Measurements from ENCODE around the gene RRAS. TPM values are rescaled to one million over a fixed set of nuclear protein-coding genes. Genes with fewer than 3 reads are reported as not detected.
A peak's percentile ranks its signal among the peaks of the same experiment; 100 is the strongest.

RRAS gene
- total RNA-seq, 6 donors from 2014 or later, result 81.7 to 160 (median 107) TPM

GRCh38 chr19:49632576-49632975 is 7.4 kb downstream of the RRAS start:
- WGBS, 2 donors, result 88 to 94% methylated on average over 5 of the region's 5 CpGs
- DNase-seq (no peak), ATAC-seq (ENCODE audit: low FRiP score in 2 of 2) (no peak)
- Histone ChIP-seq H3K27ac (peak overlapping the region in 2 of 4 donors; percentile 95 to 100), H3K36me3 (peaks cover 0 to 22% (median 5%) of the 10 kb centered on the region in 4 donors), H3K4me3 (no peak overlapping the region), H3K4me1 (peaks cover 32 to 61% (median 50%) of the 10 kb centered on the region in 4 donors), H3K27me3 (no peaks in the 10 kb centered on the region), H3K9me3 (no peaks in the 10 kb centered on the region)
- no peak for TF ChIP-seq CTCF (IDR thresholded peaks at IDR 0.05)
- no peak for TF ChIP-seq POLR2A (IDR thresholded peaks at IDR 0.05)

- ATAC-seq (ENCODE audit: low FRiP score in 2 of 2), result no peak
- Histone ChIP-seq H3K4me3 (no peak overlapping the region), H3K27ac (peak overlapping the region; percentile 22 to 95 (median 38)), H3K36me3 (peaks cover 0 to 29% (median 8%) of the 10 kb centered on the region in 4 donors), H3K27me3 (no peaks in the 10 kb centered on the region), H3K4me1 (peaks cover 25 to 52% (median 45%) of the 10 kb centered on the region in 4 donors), H3K9me3 (no peaks in the 10 kb centered on the region)
- 87 to 91% methylated on average over 17 to 19 of the region's 19 CpGs for WGBS, 2 donors
- DNase-seq, result no peak
- TF ChIP-seq POLR2A (IDR thresholded peaks at IDR 0.05) (no peak), CTCF (IDR thresholded peaks at IDR 0.05) (no peak)
These were observed 8.2 kb downstream of the RRAS start for GRCh38 chr19:49631610-49632192.

GRCh38 chr19:49631014-49631588 is 8.8 kb downstream of the RRAS start:
- H3K9me3 ChIP-seq, result no peaks in the 10 kb centered on the region
- no peak overlapping the region for H3K4me3 ChIP-seq
- ATAC-seq (ENCODE audit: low FRiP score in 2 of 2) (no peak), DNase-seq (no peak)
- peaks cover 19 to 46% (median 39%) of the 10 kb centered on the region in 4 donors for H3K4me1 ChIP-seq
- peak overlapping the region in 3 of 4 donors; percentile 22 to 95 (median 42) for H3K27ac ChIP-seq
- peaks cover 0 to 29% (median 13%) of the 10 kb centered on the region in 4 donors for H3K36me3 ChIP-seq
- WGBS, 2 donors, result 37 to 46% methylated on average over 7 to 9 of the region's 9 CpGs
- H3K27me3 ChIP-seq, result no peaks in the 10 kb centered on the region
- no peak for TF ChIP-seq POLR2A (IDR thresholded peaks at IDR 0.05)
- peak in 2 of 6 experiments; percentile 9 to 20 for TF ChIP-seq CTCF (IDR thresholded peaks at IDR 0.05)
- TF ChIP-seq POLR2AphosphoS5 (IDR thresholded peaks at IDR 0.05), result peak in 1 of 2 donors; percentile 22
- no peak for TF ChIP-seq EP300 (IDR thresholded peaks at IDR 0.05)

DNA sequence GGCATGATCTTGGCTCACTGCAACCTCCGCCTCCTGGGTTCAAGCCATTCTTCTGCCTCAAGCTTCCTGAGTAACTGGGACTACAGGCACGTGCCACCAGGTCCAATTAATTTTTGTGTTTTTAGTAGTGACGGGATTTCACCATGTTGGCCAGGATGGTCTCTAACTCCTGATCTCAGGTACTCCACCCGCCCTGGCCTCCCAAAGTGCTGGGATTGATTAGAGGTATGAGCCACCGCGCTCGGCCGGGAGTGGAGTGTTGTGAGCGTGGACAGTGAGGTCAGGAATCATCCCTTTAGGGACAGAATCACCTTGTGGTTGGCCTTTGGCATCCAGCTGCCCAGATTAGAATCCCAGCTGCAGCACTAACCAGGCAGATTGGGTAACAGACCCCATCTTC is 10.3 kb downstream of the RRAS start:
- no peaks in the 10 kb centered on the region for H3K27me3 ChIP-seq
- 92 to 96% methylated on average over 9 of the region's 9 CpGs for WGBS, 2 donors
- H3K9me3 ChIP-seq, result no peaks in the 10 kb centered on the region
- peak overlapping the region in 3 of 4 donors; percentile 12 to 95 (median 22) for H3K27ac ChIP-seq
- TF ChIP-seq POLR2AphosphoS5 (IDR thresholded peaks at IDR 0.05) (no peak), EP300 (IDR thresholded peaks at IDR 0.05) (no peak), POLR2A (IDR thresholded peaks at IDR 0.05) (no peak), CTCF (IDR thresholded peaks at IDR 0.05) (no peak)
- no peak for DNase-seq
- peaks cover 10 to 36% (median 28%) of the 10 kb centered on the region in 4 donors for H3K4me1 ChIP-seq
- no peak for ATAC-seq (ENCODE audit: low FRiP score in 2 of 2)
- no peak overlapping the region for H3K4me3 ChIP-seq
- peaks cover 0 to 28% (median 19%) of the 10 kb centered on the region in 4 donors for H3K36me3 ChIP-seq

Data from upper lobe of left lung (tissue), 6 donors.